Left hindlimb (tissue), 1 donor: ENCODE measurements around the gene ABCC4.
"Not testable (repeated sequence)": the region's sequence is repeated elsewhere in the genome, so short reads cannot be mapped to it uniquely, and the experiment has no call there.

Experiments used
- DNase-seq: peaks from one replicate; pipeline ENCODE4 v3.0.0-alpha.2; 2018

The ABCC4 gene

GRCh38 chr13:95226476-95226875, 74.8 kb downstream of the ABCC4 start:
- DNase-seq, result no peak

- no peak for DNase-seq
Observed at GRCh38 chr13:95226050-95226449, 75.2 kb downstream of the ABCC4 start.

DNA sequence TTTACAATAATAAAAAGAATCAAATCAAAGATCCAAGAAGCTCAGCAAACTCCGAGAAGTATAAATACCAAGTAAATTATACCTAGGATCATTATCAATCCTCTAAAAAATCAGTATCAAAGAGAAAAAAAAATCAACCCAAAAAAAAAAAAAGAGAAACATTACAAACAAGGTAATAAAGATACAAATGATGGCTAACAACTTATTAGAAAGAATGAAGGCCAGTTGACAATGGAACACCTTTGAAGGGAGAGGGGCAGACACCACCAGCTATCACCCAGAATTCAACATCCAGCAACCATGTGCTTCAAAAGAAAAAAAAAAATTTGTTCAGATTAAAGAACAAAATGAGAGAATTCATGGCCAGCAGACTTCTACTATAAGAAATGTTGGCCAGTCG, 77.2 kb downstream of the ABCC4 start:
- DNase-seq, result no peak

DNA sequence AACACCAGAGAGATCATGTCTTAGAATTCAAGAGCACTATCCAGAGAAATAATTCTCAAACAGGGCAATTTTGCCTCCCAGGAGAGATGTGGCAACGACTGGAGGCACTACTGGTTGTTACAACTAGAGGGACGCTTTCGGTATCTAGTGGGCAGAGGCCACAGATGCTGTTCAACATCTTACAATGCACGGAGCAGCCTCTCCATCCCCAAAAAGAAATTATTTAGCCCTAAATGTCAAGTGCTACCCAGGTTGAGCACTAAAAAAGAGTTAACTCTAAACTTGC, 78.6 kb downstream of the ABCC4 start:
- no peak for DNase-seq

DNA sequence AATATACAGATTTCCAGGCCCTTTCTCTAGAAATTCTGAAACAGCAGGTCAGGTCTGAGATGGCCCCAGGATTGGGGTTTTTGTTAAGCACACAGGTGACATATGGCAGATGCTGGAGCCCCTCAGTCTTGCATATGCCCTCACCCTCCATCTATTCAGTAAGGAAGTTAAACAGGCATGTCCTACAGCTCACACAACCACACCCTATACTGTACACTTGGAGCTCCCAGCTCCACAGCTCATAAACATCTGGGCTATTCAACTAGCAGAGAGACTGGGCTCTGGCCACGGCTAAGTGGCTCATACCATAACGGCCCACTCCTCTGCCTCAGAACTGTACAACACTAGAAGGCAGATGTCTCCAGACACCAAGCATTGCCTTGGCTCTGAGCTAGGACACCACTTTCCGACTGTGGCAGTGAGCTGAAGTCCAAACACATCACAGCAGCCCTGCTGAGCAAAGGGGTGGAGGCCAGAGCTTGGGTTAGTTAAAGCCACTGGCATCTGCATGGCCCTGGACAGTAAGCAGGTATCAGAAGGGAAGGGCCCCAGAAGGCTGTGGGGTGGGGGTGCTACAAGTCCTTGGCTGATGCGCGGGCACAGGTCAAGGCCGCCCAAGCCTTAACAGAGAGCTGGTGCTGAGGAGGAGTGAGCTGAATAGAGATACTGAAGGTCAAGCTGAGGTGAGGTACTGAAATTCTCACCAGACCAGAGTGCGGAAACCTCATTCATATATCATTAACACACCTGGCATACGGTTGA, 79.1 kb downstream of the ABCC4 start:
- DNase-seq, result no peak

DNA sequence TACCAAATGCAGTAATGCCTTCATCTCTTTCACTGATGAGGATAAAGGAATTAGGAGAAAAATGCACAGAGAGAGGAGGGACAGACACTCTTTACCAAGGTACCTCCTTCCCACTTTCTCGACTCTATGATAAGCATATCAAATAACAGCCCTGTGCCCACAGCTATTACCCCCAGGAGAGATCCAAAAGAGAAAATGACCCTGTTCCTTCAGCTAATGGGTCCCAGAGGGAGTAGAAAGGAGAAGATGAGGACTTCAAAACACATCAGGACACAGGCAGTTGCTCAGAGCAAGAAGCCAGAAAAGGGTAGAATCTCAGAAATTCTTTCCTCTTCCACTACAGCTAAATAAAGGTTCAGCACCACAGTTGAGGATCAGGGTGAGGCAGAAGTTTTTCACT, 80.6 kb downstream of the ABCC4 start:
- DNase-seq, result no peak

DNA sequence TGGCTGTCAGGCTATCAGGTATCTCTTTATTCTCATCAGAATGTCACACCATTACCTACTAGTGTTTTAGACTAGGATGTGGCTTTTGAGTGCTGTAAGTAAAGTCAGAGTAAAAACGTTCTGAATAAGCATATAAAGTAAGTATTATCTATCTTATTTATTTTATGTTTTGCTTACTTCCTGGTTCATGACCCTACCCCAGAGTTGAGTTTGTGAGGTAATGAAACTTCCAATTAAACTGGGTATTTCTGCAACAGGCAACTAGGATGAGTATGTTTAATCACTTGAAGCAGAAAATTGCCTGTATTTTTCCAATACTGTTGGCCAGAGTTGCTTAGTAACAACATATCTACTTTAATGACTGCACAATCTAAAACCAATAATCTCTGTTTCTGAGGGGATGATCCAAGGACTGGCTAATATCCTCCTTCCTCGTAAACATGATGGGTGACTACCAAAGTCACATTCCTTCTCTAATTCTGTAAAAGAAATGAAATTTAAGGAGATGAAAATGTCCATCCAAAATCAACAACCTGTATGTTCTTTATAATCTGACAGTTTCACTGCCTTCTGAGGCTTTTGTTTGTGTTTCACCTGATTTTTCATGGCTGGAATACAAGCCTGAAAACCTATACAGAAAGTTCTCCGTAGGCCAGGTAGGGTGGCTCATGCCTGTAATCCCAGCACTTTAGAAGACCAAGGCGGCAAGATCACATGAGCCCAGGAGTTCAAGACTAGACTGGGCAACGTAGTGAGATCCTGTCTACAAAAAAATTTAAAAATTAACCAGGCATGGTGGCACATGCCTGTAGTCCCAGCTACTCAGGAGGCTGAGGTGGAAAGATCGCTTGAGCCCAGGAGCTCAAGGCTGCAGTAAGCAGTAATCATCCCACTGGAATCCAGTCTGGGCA, 83.1 kb downstream of the ABCC4 start:
- no peak for DNase-seq

- no peak for DNase-seq
Observed at GRCh38 chr13:95216182-95216581, 85.1 kb downstream of the ABCC4 start.

GRCh38 chr13:95212983-95213850, 88.0 kb downstream of the ABCC4 start:
- no peak for DNase-seq

- no peak for DNase-seq
Observed at GRCh38 chr13:95209109-95209508, 92.1 kb downstream of the ABCC4 start.

DNA sequence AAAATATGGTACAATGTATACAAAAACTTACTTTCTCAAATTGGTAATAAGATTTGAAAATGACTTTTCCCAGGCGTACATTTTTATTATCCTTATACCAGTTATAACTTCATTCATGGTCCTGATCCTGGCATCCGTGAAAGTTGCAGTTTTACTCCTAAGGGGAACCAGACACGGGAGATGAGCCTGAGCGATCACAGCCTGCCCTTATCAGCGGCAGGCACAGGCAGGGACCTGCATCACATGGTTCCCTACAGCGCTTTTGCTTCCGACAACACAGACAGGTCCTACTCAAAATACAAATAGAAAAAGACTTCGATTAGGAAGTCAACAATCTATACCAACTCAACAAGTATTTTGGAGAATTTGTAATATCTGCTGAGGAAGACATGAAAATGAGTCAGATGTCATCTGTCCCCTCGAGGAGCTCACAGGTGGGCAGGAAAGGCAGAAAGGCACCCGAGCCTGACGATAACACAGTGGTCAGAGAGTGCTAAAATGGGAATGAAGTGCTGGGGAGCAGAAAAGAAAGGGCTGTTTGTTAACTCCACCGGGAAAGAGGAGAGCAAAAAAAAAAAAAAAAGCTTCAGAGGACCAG, 93.4 kb downstream of the ABCC4 start:
- no peak for DNase-seq

- DNase-seq, result no peak
Observed at GRCh38 chr13:95206116-95206515, 95.1 kb downstream of the ABCC4 start.

DNA sequence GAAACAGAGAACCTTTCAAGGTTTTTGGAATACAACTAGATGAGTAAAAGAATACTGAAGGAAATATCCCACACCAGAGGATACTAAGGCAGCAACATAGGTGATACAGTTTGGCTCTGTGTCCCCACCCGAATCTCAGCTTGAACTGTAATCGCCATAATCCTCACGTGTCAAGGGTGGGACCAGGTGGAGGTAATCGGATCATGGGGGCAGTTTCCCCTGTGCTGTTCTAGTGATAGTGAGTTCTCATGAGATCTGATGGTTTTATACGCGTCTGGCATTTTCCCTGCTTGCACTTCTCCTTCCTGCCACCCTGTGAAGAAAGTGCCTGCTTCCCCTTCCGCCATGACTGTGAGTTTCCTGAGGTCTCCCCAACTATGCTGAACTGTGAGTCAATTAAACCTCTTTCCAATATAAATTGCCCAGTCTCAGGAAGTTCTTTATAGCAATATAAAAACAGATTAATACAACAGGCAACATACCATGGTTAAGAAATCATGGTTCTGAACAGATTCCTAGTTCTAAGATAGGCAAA, 97.0 kb downstream of the ABCC4 start:
- no peak for DNase-seq

DNA sequence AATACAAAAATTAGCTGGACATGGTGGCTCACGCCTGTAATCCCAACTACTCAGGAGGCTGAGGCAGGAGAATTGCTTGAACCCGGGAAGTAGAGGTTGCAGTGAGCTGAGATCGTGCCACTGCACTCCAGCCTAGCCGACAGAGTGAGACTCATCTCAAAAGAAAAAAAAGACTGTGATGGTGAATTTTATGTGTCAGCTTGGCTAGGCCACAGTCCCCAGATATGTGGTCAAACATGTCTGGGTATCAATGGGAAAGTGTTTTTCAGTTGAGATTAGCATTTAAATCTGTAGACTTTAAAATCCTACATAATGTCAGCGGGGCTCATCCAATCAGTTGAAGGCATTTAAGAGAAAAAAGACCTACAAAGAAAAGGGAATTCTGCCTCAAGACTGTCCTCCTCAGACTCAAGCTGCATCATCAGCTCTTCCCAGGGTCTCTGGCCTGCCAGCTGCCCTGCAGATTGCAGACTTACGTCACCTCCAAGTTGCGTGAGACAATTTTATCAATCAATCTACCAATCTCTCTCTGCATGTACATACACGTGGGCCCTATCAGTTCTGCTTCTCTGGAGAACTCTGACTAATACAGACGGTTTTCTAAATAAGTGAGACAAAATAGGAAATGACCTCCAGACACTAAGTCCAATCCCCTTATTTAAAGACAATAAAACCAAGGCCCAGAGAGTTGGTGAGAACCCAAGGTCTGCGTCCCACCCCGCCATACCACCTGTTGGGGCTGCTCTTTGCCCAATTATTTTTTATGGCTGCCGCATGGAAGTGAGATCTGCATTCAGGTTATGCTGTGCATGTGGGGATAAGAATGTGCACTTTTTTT, 99.2 kb downstream of the ABCC4 start:
- DNase-seq, result no peak

DNA sequence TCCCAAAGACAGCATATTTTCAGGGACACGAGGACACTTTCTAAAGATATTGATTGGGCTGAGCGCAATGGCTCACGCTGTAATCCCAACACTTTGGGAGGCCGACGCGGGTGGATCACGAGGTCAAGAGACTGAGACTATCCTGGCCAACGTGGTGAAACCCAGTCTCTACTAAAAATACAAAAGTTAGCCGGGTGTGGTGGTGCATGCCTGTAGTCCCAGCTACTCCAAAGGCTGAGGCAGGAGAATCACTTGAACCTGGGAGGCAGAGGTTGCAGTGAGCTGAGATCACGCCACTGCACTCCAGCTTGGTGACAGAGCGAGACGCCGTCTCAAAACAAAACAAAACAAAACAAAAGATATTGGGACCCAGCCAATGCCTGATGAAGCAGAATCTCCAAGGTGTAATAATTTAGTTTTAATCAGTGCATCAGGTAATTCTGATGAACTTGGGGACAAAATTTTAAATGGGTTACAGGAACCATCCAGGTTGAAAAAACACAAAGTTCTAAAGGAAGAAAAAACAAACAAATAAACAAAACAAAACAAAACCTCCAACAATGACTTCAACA, 100.8 kb downstream of the ABCC4 start:
- not testable (repeated sequence) for DNase-seq

- no peak for DNase-seq
Observed at GRCh38 chr13:95199896-95200295, 101.4 kb downstream of the ABCC4 start.

DNA sequence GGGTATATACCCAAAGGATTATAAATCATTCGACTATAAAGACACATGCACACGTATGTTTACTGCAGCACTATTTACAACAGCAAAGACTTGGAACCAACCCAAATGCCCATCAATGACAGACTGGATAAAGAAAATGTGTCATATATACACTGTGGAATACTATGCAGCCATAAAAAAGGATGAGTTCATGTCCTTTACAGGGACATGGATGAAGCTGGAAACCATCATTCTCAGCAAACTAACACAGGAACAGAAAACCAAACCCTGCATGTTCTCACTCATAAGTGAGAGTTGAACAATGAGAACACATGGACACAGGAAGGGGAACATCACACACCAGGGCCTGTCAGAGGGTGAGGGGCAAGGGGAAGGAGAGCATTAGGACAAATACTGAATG, 102.6 kb downstream of the ABCC4 start:
- not testable (repeated sequence) for DNase-seq

GRCh38 chr13:95197548-95197947, 103.7 kb downstream of the ABCC4 start:
- DNase-seq, result no peak

DNA sequence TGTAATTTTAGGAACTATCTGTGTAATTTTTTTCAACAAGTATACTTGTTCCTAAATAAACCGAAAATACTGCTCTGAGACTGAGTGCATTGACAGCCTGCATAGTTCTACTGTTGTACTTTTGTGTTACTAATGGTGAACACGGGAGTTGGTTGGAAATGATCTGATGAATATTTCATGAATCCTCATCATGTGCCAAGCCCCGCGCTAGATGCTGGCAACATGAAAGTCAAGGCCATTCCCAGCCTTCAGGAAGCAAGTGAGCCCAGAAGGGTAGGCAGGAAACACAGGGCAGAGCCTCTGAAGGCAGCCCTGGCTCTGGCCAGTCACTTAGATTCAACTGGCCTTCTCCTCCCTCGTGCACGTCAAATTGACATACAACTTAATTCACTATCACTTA, 106.1 kb downstream of the ABCC4 start:
- DNase-seq, result no peak

- DNase-seq, result no peak
Observed at GRCh38 chr13:95193509-95194230, 107.6 kb downstream of the ABCC4 start.

GRCh38 chr13:95192998-95193397, 108.3 kb downstream of the ABCC4 start:
- DNase-seq, result no peak
